Activated T-helper 1 cell treated with Interleukin-2 at 50 U/mL for 16 hours (primary cell): ENCODE data around the gene ACTBL2.
"Not testable (repeated sequence)": the region's sequence is repeated elsewhere in the genome, so short reads cannot be mapped to it uniquely, and the experiment has no call there.

Source experiments
- DNase-seq: peaks from one replicate; pipeline ENCODE4 v3.0.0-alpha.2; 2020; ENCODE audit warnings: low read depth

The ACTBL2 gene

GRCh38 chr5:57494104-57495098 is 11.8 kb upstream of the ACTBL2 start:
- peak; percentile 17 for DNase-seq

- DNase-seq, result no peak
Measured at GRCh38 chr5:57493034-57493433, 10.4 kb upstream of the ACTBL2 start.

- DNase-seq, result no peak
Measured at GRCh38 chr5:57492632-57493031, 10.0 kb upstream of the ACTBL2 start.

- DNase-seq, result no peak
Measured at GRCh38 chr5:57491369-57491965, 8.9 kb upstream of the ACTBL2 start.

- no peak for DNase-seq
Measured at GRCh38 chr5:57488215-57488955, 5.8 kb upstream of the ACTBL2 start.

GRCh38 chr5:57486027-57486602 is 3.5 kb upstream of the ACTBL2 start:
- no peak for DNase-seq

GRCh38 chr5:57478826-57479225 is 3.8 kb downstream of the ACTBL2 start:
- DNase-seq, result no peak

- DNase-seq, result no peak
Measured at GRCh38 chr5:57476601-57477056, 6.0 kb downstream of the ACTBL2 start.

GRCh38 chr5:57470339-57470738 is 12.3 kb downstream of the ACTBL2 start:
- no peak for DNase-seq

GRCh38 chr5:57468481-57469163 is 14.0 kb downstream of the ACTBL2 start:
- no peak for DNase-seq

GRCh38 chr5:57466544-57466943 is 16.1 kb downstream of the ACTBL2 start:
- DNase-seq, result no peak

GRCh38 chr5:57460056-57460455 is 22.6 kb downstream of the ACTBL2 start:
- DNase-seq, result not testable (repeated sequence)

- no peak for DNase-seq
Measured at GRCh38 chr5:57458443-57458842, 24.2 kb downstream of the ACTBL2 start.

GRCh38 chr5:57456531-57457135 is 26.0 kb downstream of the ACTBL2 start:
- DNase-seq, result no peak

GRCh38 chr5:57455511-57456455 is 26.8 kb downstream of the ACTBL2 start:
- DNase-seq, result no peak

- DNase-seq, result no peak
Measured at GRCh38 chr5:57454896-57455295, 27.7 kb downstream of the ACTBL2 start.

- DNase-seq, result no peak
Measured at GRCh38 chr5:57453728-57454127, 28.9 kb downstream of the ACTBL2 start.

- no peak for DNase-seq
Measured at GRCh38 chr5:57452885-57453284, 29.7 kb downstream of the ACTBL2 start.

- DNase-seq, result no peak
Measured at GRCh38 chr5:57450991-57451876, 31.4 kb downstream of the ACTBL2 start.
